HEK293 (cell line): ENCODE measurements around the gene NRIP3.
A peak's percentile ranks its signal among the peaks of the same experiment; 100 is the strongest.

Source experiments
- CTCF ChIA-PET: fragments of 350-600 bp; formaldehyde crosslinking; extraction: SDS; loops from one replicate; lab custom pipeline; 2021; ENCODE audit warnings: antibody characterized with exemption; lab: Yijun Ruan, JAX
- POLR2A ChIA-PET: fragments of 300-600 bp; formaldehyde crosslinking; extraction: SDS; loops from one replicate; lab custom pipeline; 2020; ENCODE audit warnings: antibody characterized with exemption, inconsistent platforms; lab: Yijun Ruan, JAX
- H3K27ac ChIP-seq: fragments of 200-500 bp; sonication (Bioruptor generic); 2 replicates; pipeline ENCODE4 v1.5.1; 2014; ENCODE audit warnings: low read depth, low read length, control low read depth, inconsistent platforms; ENCODE audit errors: extremely low read depth
- H3K36me3 ChIP-seq, 2 experiments: fragments of 200-500 bp in 1 of 2; sonication (Bioruptor generic) in 1 of 2; 1 replicate in 1 of 2; 2 replicates in 1 of 2; pipeline ENCODE4 v1.5.1; 2014 to 2017; ENCODE audit warnings: inconsistent platforms in 2 of 2, low read length in 2 of 2; ENCODE audit not compliant: control insufficient read depth in 2 of 2, insufficient read depth in 1 of 2
- H3K4me1 ChIP-seq: fragments of 200-500 bp; sonication (Bioruptor generic); 2 replicates; pipeline ENCODE4 v1.5.1; 2014; ENCODE audit warnings: mild to moderate bottlenecking, low read length, inconsistent platforms; ENCODE audit not compliant: control insufficient read depth, insufficient read depth
- H3K4me3 ChIP-seq: 2 replicates; pipeline ENCODE4 v1.5.1; 2011; ENCODE audit warnings: low read depth, mild to moderate bottlenecking, control low read depth, low read length, moderate library complexity
- H3K9me3 ChIP-seq: fragments of 200-500 bp; sonication (Bioruptor generic); 2 replicates; pipeline ENCODE4 v1.5.1; 2014; ENCODE audit warnings: low read depth, low read length, inconsistent platforms; ENCODE audit not compliant: control insufficient read depth, insufficient read depth
- CTCF ChIP-seq: fragments of 450-650 bp; formaldehyde crosslinking; IDR thresholded peaks from 2 replicates; pipeline ENCODE4 v1.5.1; 2016; ENCODE audit warnings: missing biosample characterization, missing genetic modification characterization
- HOXA7 ChIP-seq: sonication (generic); formaldehyde crosslinking; IDR thresholded peaks from 2 replicates; pipeline ENCODE4 v1.8.1; 2022; ENCODE audit warnings: missing genetic modification reagents, borderline replicate concordance
- KLF1 ChIP-seq: fragments of 450-650 bp; formaldehyde crosslinking; IDR thresholded peaks from 2 replicates; pipeline ENCODE4 v1.5.1; 2016; ENCODE audit warnings: missing biosample characterization, missing genetic modification characterization
- KLF16 ChIP-seq: fragments of 450-650 bp; formaldehyde crosslinking; IDR thresholded peaks from 2 replicates; pipeline ENCODE4 v1.5.1; 2017; ENCODE audit warnings: missing biosample characterization, missing genetic modification characterization
- OVOL3 ChIP-seq: fragments of 450-650 bp; formaldehyde crosslinking; IDR thresholded peaks from 2 replicates; pipeline ENCODE4 v1.5.1; 2016; ENCODE audit warnings: missing biosample characterization, missing genetic modification characterization
- PRDM1 ChIP-seq: fragments of 450-650 bp; formaldehyde crosslinking; IDR thresholded peaks from 2 replicates; pipeline ENCODE4; 2016; ENCODE audit warnings: missing biosample characterization, missing genetic modification characterization
- SETDB1 ChIP-seq: IDR thresholded peaks from one replicate; pipeline ENCODE4 v1.6.1; 2017; ENCODE audit warnings: mild to moderate bottlenecking, low read length, moderate library complexity, mixed read lengths; ENCODE audit not compliant: insufficient read length
- TCF7L2 ChIP-seq: IDR thresholded peaks from 2 replicates; pipeline ENCODE4 v1.6.1; 2011; ENCODE audit warnings: low read depth, mild to moderate bottlenecking, inconsistent platforms, low read length, moderate library complexity, borderline replicate concordance
- WT1 ChIP-seq: fragments of 450-650 bp; formaldehyde crosslinking; IDR thresholded peaks from 2 replicates; pipeline ENCODE4 v1.5.1; 2016; ENCODE audit warnings: missing biosample characterization, missing genetic modification characterization
- ZNF16 ChIP-seq: fragments of 450-650 bp; formaldehyde crosslinking; IDR thresholded peaks from 2 replicates; pipeline ENCODE4 v1.5.1; 2016; ENCODE audit warnings: low read depth, missing biosample characterization, missing genetic modification characterization
- ZNF2 ChIP-seq: fragments of 450-650 bp; formaldehyde crosslinking; IDR thresholded peaks from 2 replicates; pipeline ENCODE4 v1.5.1; 2016; ENCODE audit warnings: missing biosample characterization, missing genetic modification characterization
- ZNF211 ChIP-seq: fragments of 450-650 bp; formaldehyde crosslinking; IDR thresholded peaks from 2 replicates; pipeline ENCODE4 v1.5.1; 2016; ENCODE audit warnings: low read depth, missing biosample characterization, missing genetic modification characterization
- ZNF221 ChIP-seq: fragments of 450-650 bp; formaldehyde crosslinking; IDR thresholded peaks from 2 replicates; pipeline ENCODE4 v1.5.1; 2017; ENCODE audit warnings: missing biosample characterization, missing genetic modification characterization, borderline replicate concordance
- ZNF239 ChIP-seq: fragments of 450-650 bp; formaldehyde crosslinking; IDR thresholded peaks from 2 replicates; pipeline ENCODE4 v1.5.1; 2016; ENCODE audit warnings: missing biosample characterization, missing genetic modification characterization
- ZNF266 ChIP-seq: fragments of 450-650 bp; formaldehyde crosslinking; IDR thresholded peaks from 2 replicates; pipeline ENCODE4 v1.5.1; 2016; ENCODE audit warnings: missing biosample characterization, missing genetic modification characterization, low read depth
- ZNF350 ChIP-seq: fragments of 450-650 bp; formaldehyde crosslinking; IDR thresholded peaks from 2 replicates; pipeline ENCODE4 v1.5.0; 2017; ENCODE audit warnings: missing biosample characterization, mild to moderate bottlenecking, missing genetic modification characterization
- ZNF37A ChIP-seq: fragments of 450-650 bp; IDR thresholded peaks from 2 replicates; pipeline ENCODE4 v1.5.1; 2018; ENCODE audit warnings: missing biosample characterization, missing genetic modification characterization
- ZNF416 ChIP-seq: fragments of 450-650 bp; formaldehyde crosslinking; IDR thresholded peaks from 2 replicates; pipeline ENCODE4 v1.5.1; 2016; ENCODE audit warnings: missing biosample characterization, missing genetic modification characterization
- ZNF501 ChIP-seq: fragments of 450-650 bp; formaldehyde crosslinking; IDR thresholded peaks from 2 replicates; pipeline ENCODE4 v1.5.1; 2016; ENCODE audit warnings: missing biosample characterization, missing genetic modification characterization
- ZNF548 ChIP-seq: fragments of 450-650 bp; formaldehyde crosslinking; IDR thresholded peaks from 2 replicates; pipeline ENCODE4 v1.5.1; 2016; ENCODE audit warnings: missing biosample characterization, missing genetic modification characterization
- ZNF558 ChIP-seq: fragments of 450-650 bp; formaldehyde crosslinking; IDR thresholded peaks from 2 replicates; pipeline ENCODE4 v1.5.1; 2016; ENCODE audit warnings: missing biosample characterization, missing genetic modification characterization
- ZNF561 ChIP-seq: fragments of 450-650 bp; IDR thresholded peaks from 2 replicates; pipeline ENCODE4 v1.5.1; 2018; ENCODE audit warnings: missing biosample characterization, missing genetic modification characterization, borderline replicate concordance
- ZNF658 ChIP-seq: fragments of 450-650 bp; formaldehyde crosslinking; IDR thresholded peaks from 2 replicates; pipeline ENCODE4; 2016; ENCODE audit warnings: missing biosample characterization, missing genetic modification characterization
- ZNF707 ChIP-seq: fragments of 450-650 bp; formaldehyde crosslinking; IDR thresholded peaks from 2 replicates; pipeline ENCODE4 v1.5.1; 2016; ENCODE audit warnings: missing biosample characterization, missing genetic modification characterization
- ZNF785 ChIP-seq: fragments of 450-650 bp; formaldehyde crosslinking; IDR thresholded peaks from 2 replicates; pipeline ENCODE4 v1.5.1; 2016; ENCODE audit warnings: missing biosample characterization, missing genetic modification characterization
- ZSCAN5A ChIP-seq: fragments of 450-650 bp; formaldehyde crosslinking; IDR thresholded peaks from 2 replicates; pipeline ENCODE4 v1.5.1; 2016; ENCODE audit warnings: missing biosample characterization, missing genetic modification characterization

NRIP3 gene

GRCh38 chr11:8971196-8971923, 32.4 kb downstream of the NRIP3 start:
- TF ChIP-seq ZNF350 (tag by site-specific recombination) (no peak), ZNF239 (no peak), PRDM1 (tag by site-specific recombination) (0 out of 2 replicates have a peak, but pooled peaks have one; percentile 21)
- no peaks in the 10 kb centered on the region for H3K9me3 ChIP-seq
- no peaks in the 10 kb centered on the region for H3K36me3 ChIP-seq
- H3K4me1 ChIP-seq, result no peaks in the 10 kb centered on the region
- ChIA-PET CTCF (interaction anchor here (0.7 kb wide), 1 partner anchor 16 kb away, joined by 3 read pairs; no protein-coding TSS in a partner anchor), POLR2A (no interaction called here)
- H3K4me3 ChIP-seq, result no peak overlapping the region
- no peak overlapping the region for H3K27ac ChIP-seq

- H3K4me3 ChIP-seq, result no peak overlapping the region
- H3K4me1 ChIP-seq, result no peaks in the 10 kb centered on the region
- ChIA-PET CTCF (no interaction called here), POLR2A (no interaction called here)
- H3K36me3 ChIP-seq, result no peaks in the 10 kb centered on the region
- no peak for TF ChIP-seq ZNF501 (tag by site-specific recombination)
- H3K9me3 ChIP-seq, result no peaks in the 10 kb centered on the region
- H3K27ac ChIP-seq, result no peak overlapping the region
Measured at GRCh38 chr11:8967184-8967583, 36.6 kb downstream of the NRIP3 start.

GRCh38 chr11:8964324-8965320, 39.2 kb downstream of the NRIP3 start, which contains the start of gene TMEM9B:
TMEM9B (minus strand) TSS chr11:8964442; CDS start chr11:8964313, 129 bp downstream.
- ChIA-PET POLR2A (interaction anchor here (0.6 to 2.1 kb wide), 13 partner anchors 11 to 608 kb away, joined by 3 to 21 read pairs (median 4); partner anchors contain the start of genes AKIP1, NRIP3, RPL27A and STK33), CTCF (interaction anchor here (0.6 kb wide), 2 partner anchors 89 to 736 kb away, joined by 3 to 6 read pairs; no protein-coding TSS in a partner anchor)
- TF ChIP-seq ZNF416 (tag by site-specific recombination), result no peak
- TF ChIP-seq ZNF16 (tag by site-specific recombination), result no peak
- 0 out of 2 replicates have a peak, but pooled peaks have one; percentile 11 for TF ChIP-seq WT1
- no peak for TF ChIP-seq ZNF658
- no peak for TF ChIP-seq ZSCAN5A (tag by site-specific recombination)
- no peak for TF ChIP-seq TCF7L2
- no peak for TF ChIP-seq ZNF211
- TF ChIP-seq KLF1, result peak; percentile 63
- TF ChIP-seq OVOL3, result no peak
- no peak for TF ChIP-seq ZNF548 (tag by site-specific recombination)
- TF ChIP-seq KLF16 (tag by site-specific recombination), result peak; percentile 68
- TF ChIP-seq ZNF561 (tag by site-specific recombination), result no peak; the same call in 1 of the 2 replicates
- TF ChIP-seq ZNF785 (tag by site-specific recombination), result no peak
- TF ChIP-seq ZNF37A (tag by site-specific recombination), result no peak
- TF ChIP-seq ZNF221 (tag by site-specific recombination), result no peak
- TF ChIP-seq ZNF707 (tag by site-specific recombination), result no peak
- TF ChIP-seq SETDB1, result no peak
- peak; percentile 80 for TF ChIP-seq ZNF2 (tag by site-specific recombination)
- TF ChIP-seq CTCF (tag by site-specific recombination), result no peak
- no peak for TF ChIP-seq HOXA7 (CRISPR knock-in tag)
- TF ChIP-seq ZNF239, result no peak
- no peak for TF ChIP-seq ZNF266
- TF ChIP-seq ZNF558 (tag by site-specific recombination), result no peak

More at GRCh38 chr11:8964324-8965320, 39.2 kb downstream of the NRIP3 start, which contains the start of gene TMEM9B:
- Histone ChIP-seq H3K27ac (peak within 1 kb of the TSS; percentile 77), H3K9me3 (no peaks in the 10 kb centered on the region), H3K4me3 (peak within 1 kb of the TSS; percentile 89), H3K36me3 (peaks cover 0 to 7% of the 10 kb centered on the region in 2 experiments; a peak in 1 of 3 replicates), H3K4me1 (no peaks in the 10 kb centered on the region)
